ENCODE measurements around the gene SPATC1L.

The SPATC1L gene

DNA sequence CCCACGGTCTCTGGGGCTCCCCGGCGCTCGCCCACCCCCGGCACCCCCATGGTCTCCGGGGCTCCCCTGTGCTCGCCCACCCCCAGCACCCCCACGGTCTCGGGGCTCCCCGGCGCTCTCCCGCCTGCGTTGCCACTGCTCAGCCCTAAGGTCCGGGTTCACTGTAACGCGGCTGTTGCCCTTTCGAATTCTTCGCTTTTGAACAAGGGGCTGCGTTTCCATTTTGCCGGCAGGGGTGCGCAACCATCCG, 23.7 kb downstream of the SPATC1L start:
- TF ChIP-seq, protein P1, sequence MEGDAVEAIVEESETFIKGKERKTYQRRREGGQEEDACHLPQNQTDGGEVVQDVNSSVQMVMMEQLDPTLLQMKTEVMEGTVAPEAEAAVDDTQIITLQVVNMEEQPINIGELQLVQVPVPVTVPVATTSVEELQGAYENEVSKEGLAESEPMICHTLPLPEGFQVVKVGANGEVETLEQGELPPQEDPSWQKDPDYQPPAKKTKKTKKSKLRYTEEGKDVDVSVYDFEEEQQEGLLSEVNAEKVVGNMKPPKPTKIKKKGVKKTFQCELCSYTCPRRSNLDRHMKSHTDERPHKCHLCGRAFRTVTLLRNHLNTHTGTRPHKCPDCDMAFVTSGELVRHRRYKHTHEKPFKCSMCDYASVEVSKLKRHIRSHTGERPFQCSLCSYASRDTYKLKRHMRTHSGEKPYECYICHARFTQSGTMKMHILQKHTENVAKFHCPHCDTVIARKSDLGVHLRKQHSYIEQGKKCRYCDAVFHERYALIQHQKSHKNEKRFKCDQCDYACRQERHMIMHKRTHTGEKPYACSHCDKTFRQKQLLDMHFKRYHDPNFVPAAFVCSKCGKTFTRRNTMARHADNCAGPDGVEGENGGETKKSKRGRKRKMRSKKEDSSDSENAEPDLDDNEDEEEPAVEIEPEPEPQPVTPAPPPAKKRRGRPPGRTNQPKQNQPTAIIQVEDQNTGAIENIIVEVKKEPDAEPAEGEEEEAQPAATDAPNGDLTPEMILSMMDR (conservative IDR thresholded peaks at IDR 0.05; ENCODE audit: low read length), result no peak
- DNase-seq (ENCODE audit: low read depth), result no peak
- H3K4me3 ChIP-seq (ENCODE audit: low read length), result no peak overlapping the region

DNA sequence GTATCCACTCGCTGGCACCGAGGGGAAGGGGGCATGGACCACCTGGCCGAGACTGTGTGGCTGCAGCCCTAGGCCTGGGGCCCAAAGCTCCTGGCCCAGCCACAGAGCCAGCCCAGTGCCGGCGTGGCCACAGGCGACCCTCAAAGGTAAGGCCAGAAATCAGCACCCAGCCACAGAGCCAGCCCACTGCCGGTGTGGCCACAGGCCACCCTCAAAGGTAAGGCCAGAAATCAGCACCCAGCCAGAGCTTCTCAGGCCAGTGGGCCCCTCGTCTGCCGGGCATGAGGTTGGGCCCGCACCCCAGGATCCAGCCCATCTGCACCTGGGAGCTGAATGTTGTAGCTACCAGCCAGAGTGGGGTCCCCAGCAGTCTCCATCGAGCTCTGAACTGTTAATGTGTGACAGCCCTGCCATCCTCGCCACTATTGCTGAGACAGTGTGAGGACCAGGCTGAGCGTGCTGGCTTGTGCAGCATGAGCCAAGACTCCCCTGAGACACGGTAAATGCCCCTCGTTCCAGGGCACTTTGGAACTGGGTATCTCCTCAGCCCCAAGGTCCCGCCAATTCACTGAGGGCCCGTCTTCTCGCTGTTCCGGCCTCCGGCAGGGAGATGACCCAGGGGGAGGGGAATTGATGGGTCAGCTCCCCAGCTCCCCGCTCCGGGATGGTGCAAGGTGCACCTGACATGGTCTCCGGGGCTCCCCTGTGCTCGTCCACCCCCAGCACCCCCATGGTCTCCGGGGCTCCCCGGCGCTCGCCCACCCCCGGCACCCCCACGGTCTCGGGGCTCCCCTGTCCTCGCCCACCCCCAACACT, 24.2 kb downstream of the SPATC1L start:
- H3K4me3 ChIP-seq (ENCODE audit: low read length), result no peak overlapping the region
- TF ChIP-seq, protein P1 (conservative IDR thresholded peaks at IDR 0.05; ENCODE audit: low read length), result no peak
- no peak for DNase-seq (ENCODE audit: low read depth)

- H3K4me3 ChIP-seq (ENCODE audit: low read length), result no peak overlapping the region
- TF ChIP-seq, protein P1 (conservative IDR thresholded peaks at IDR 0.05; ENCODE audit: low read length), result no peak
- no peak for DNase-seq (ENCODE audit: low read depth)
These were observed 24.9 kb downstream of the SPATC1L start for GRCh38 chr21:46159390-46159789.

- DNase-seq (ENCODE audit: low read depth), result no peak
- H3K4me3 ChIP-seq (ENCODE audit: low read length), result no peak overlapping the region
- TF ChIP-seq, protein P1 (conservative IDR thresholded peaks at IDR 0.05; ENCODE audit: low read length), result no peak
These were observed 25.5 kb downstream of the SPATC1L start for GRCh38 chr21:46158666-46159300.

GRCh38 chr21:46157987-46158451, 26.2 kb downstream of the SPATC1L start:
- DNase-seq (ENCODE audit: low read depth), result no peak
- TF ChIP-seq, protein P1 (conservative IDR thresholded peaks at IDR 0.05; ENCODE audit: low read length), result no peak
- H3K4me3 ChIP-seq (ENCODE audit: low read length), result no peak overlapping the region

DNA sequence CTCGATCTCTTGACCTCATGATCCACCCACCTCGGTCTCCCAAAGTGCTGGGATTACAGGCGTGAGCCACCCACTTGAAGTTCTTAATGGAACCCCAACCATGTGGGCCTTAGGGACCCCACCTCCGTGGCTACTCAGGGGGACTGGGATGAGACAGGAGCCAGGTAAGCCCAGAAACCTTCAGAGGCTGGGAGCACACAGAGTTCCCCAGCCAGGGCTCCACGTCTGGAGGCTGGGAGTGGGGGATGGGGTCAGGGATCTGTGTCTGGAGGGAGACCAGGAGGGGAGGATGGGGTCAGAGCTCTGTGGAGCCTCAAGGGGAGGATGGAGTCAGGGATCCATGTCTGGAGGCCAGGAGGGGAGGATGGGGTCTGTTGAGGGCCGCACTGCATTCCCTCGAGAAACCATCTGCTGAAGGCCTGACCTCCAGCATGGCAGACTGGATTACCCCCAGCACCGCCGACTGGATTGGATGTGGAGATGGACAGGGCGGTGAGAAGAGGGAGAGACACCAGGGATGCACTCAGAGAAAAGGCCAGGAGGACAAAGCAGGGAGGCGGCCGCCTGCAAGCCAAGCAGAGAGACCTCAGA, 26.8 kb downstream of the SPATC1L start:
- TF ChIP-seq, protein P1 (conservative IDR thresholded peaks at IDR 0.05; ENCODE audit: low read length), result no peak
- H3K4me3 ChIP-seq (ENCODE audit: low read length), result no peak overlapping the region
- no peak for DNase-seq (ENCODE audit: low read depth)

DNA sequence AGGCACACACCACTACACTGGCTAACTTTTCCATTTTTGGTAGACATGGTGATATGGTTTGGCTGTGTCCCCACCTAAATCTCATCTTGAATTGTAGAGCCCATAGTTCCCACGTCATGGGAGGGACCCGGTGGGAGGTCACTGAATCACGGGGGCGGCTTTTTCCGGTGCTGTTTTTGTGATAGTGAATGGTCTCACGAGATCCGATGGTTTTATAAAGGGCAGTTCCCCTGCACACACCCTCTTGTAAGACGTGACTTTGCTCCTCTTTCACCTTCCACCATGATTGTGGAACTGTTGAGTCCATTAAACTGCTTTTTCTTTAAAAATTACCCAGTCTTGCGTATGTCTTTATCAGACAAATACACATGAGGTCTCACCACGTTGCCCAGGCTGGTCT, 27.6 kb downstream of the SPATC1L start:
- TF ChIP-seq, protein P1 (conservative IDR thresholded peaks at IDR 0.05; ENCODE audit: low read length), result no peak
- no peak overlapping the region for H3K4me3 ChIP-seq (ENCODE audit: low read length)
- DNase-seq (ENCODE audit: low read depth), result no peak
